ENCODE measurements around the gene ATP2B1.

DNA sequence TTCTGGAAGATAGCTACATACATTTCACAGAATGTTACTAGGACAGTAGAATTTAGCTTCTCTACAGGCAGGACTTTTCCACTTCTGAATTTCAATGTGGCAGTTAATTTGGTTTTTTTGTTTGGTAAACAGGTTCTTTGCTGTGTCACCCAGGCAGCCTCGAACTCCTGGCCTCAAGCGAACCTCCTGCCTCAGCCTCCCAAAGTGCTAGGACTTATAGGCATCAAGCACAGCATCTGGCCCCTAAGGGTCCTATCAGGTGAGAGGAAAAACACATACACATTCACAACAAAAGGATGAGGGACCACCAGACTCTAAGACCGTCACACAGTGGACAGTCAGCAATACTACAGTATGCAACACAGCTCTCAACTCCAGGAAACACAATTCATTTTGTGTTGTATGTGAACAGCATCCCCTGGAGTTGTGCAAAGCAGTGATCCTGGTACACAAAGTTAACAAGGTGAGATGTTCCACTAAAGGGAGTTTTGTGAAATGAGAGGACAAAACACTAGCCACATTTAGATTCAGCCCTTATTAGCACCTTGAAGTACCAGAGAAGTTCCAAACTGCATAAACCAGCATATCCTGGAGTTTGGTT lies 6.9 kb downstream of the ATP2B1 start:
- TF ChIP-seq, protein P1, sequence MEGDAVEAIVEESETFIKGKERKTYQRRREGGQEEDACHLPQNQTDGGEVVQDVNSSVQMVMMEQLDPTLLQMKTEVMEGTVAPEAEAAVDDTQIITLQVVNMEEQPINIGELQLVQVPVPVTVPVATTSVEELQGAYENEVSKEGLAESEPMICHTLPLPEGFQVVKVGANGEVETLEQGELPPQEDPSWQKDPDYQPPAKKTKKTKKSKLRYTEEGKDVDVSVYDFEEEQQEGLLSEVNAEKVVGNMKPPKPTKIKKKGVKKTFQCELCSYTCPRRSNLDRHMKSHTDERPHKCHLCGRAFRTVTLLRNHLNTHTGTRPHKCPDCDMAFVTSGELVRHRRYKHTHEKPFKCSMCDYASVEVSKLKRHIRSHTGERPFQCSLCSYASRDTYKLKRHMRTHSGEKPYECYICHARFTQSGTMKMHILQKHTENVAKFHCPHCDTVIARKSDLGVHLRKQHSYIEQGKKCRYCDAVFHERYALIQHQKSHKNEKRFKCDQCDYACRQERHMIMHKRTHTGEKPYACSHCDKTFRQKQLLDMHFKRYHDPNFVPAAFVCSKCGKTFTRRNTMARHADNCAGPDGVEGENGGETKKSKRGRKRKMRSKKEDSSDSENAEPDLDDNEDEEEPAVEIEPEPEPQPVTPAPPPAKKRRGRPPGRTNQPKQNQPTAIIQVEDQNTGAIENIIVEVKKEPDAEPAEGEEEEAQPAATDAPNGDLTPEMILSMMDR (IDR thresholded peaks at IDR 0.05) = no peak
- no peak for TF ChIP-seq POLR2A (IDR thresholded peaks at IDR 0.05)
